ENCODE data around the gene C1orf159.

DNA sequence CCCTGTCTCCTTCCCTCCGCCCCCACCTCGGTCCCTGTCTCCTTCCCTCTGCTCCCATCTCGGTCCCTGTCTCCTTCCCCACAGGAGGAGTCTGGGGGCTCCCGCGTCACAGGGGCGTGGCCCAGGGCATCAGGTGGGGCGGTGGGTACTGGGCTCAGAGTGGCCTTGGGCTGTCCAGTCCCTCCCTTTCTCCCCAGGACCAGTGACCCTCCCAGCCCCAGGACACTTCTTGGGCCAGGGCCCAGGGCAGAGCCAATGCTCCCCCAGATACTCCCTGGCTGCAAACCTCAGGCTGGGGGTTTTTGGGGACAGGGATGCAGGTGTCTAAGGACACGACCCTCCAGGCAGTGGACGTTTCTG is 35.0 kb downstream of the C1orf159 start:
- TF ChIP-seq, protein P1, sequence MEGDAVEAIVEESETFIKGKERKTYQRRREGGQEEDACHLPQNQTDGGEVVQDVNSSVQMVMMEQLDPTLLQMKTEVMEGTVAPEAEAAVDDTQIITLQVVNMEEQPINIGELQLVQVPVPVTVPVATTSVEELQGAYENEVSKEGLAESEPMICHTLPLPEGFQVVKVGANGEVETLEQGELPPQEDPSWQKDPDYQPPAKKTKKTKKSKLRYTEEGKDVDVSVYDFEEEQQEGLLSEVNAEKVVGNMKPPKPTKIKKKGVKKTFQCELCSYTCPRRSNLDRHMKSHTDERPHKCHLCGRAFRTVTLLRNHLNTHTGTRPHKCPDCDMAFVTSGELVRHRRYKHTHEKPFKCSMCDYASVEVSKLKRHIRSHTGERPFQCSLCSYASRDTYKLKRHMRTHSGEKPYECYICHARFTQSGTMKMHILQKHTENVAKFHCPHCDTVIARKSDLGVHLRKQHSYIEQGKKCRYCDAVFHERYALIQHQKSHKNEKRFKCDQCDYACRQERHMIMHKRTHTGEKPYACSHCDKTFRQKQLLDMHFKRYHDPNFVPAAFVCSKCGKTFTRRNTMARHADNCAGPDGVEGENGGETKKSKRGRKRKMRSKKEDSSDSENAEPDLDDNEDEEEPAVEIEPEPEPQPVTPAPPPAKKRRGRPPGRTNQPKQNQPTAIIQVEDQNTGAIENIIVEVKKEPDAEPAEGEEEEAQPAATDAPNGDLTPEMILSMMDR (conservative IDR thresholded peaks at IDR 0.05; ENCODE audit: low read depth in 2 of 2), result no peak
- TF ChIP-seq POLR2AphosphoS5 (IDR thresholded peaks at IDR 0.05; ENCODE audit: low read depth), result no peak
- no peak for TF ChIP-seq EZH2 (IDR thresholded peaks at IDR 0.05; ENCODE audit: low read depth, unreplicated experiment)
- TF ChIP-seq, protein P2, sequence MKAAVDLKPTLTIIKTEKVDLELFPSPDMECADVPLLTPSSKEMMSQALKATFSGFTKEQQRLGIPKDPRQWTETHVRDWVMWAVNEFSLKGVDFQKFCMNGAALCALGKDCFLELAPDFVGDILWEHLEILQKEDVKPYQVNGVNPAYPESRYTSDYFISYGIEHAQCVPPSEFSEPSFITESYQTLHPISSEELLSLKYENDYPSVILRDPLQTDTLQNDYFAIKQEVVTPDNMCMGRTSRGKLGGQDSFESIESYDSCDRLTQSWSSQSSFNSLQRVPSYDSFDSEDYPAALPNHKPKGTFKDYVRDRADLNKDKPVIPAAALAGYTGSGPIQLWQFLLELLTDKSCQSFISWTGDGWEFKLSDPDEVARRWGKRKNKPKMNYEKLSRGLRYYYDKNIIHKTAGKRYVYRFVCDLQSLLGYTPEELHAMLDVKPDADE (IDR thresholded peaks at IDR 0.05), result no peak
- TF ChIP-seq EZH2phosphoT487 (IDR thresholded peaks at IDR 0.05; ENCODE audit: unreplicated experiment), result no peak
- no peak for TF ChIP-seq JUNB (IDR thresholded peaks at IDR 0.05; ENCODE audit: unreplicated experiment)
- no peak for TF ChIP-seq CREB1 (CRISPR knock-in tag; IDR thresholded peaks at IDR 0.05; ENCODE audit: low read depth)
- TF ChIP-seq ZNF114 (CRISPR knock-in tag; IDR thresholded peaks at IDR 0.05), result no peak
- no peak for TF ChIP-seq NANOG (IDR thresholded peaks at IDR 0.05; ENCODE audit: borderline replicate concordance)
- TF ChIP-seq, protein P3, sequence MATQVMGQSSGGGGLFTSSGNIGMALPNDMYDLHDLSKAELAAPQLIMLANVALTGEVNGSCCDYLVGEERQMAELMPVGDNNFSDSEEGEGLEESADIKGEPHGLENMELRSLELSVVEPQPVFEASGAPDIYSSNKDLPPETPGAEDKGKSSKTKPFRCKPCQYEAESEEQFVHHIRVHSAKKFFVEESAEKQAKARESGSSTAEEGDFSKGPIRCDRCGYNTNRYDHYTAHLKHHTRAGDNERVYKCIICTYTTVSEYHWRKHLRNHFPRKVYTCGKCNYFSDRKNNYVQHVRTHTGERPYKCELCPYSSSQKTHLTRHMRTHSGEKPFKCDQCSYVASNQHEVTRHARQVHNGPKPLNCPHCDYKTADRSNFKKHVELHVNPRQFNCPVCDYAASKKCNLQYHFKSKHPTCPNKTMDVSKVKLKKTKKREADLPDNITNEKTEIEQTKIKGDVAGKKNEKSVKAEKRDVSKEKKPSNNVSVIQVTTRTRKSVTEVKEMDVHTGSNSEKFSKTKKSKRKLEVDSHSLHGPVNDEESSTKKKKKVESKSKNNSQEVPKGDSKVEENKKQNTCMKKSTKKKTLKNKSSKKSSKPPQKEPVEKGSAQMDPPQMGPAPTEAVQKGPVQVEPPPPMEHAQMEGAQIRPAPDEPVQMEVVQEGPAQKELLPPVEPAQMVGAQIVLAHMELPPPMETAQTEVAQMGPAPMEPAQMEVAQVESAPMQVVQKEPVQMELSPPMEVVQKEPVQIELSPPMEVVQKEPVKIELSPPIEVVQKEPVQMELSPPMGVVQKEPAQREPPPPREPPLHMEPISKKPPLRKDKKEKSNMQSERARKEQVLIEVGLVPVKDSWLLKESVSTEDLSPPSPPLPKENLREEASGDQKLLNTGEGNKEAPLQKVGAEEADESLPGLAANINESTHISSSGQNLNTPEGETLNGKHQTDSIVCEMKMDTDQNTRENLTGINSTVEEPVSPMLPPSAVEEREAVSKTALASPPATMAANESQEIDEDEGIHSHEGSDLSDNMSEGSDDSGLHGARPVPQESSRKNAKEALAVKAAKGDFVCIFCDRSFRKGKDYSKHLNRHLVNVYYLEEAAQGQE (IDR thresholded peaks at IDR 0.05; ENCODE audit: unreplicated experiment), result no peak
- TF ChIP-seq ZNF331 (CRISPR knock-in tag; IDR thresholded peaks at IDR 0.05; ENCODE audit: low read depth), result no peak
- no peak for TF ChIP-seq STAT1 (IDR thresholded peaks at IDR 0.05; ENCODE audit: unreplicated experiment)
